ENCODE results near the gene PPP2R2D.
A peak's percentile ranks its signal among the peaks of the same experiment; 100 is the strongest.

- no peak for TF ChIP-seq EZH2 (IDR thresholded peaks at IDR 0.05; ENCODE audit: low read length)
- TF ChIP-seq, protein P1, sequence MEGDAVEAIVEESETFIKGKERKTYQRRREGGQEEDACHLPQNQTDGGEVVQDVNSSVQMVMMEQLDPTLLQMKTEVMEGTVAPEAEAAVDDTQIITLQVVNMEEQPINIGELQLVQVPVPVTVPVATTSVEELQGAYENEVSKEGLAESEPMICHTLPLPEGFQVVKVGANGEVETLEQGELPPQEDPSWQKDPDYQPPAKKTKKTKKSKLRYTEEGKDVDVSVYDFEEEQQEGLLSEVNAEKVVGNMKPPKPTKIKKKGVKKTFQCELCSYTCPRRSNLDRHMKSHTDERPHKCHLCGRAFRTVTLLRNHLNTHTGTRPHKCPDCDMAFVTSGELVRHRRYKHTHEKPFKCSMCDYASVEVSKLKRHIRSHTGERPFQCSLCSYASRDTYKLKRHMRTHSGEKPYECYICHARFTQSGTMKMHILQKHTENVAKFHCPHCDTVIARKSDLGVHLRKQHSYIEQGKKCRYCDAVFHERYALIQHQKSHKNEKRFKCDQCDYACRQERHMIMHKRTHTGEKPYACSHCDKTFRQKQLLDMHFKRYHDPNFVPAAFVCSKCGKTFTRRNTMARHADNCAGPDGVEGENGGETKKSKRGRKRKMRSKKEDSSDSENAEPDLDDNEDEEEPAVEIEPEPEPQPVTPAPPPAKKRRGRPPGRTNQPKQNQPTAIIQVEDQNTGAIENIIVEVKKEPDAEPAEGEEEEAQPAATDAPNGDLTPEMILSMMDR (optimal IDR thresholded peaks at IDR 0.05 in 1 of 3, IDR thresholded peaks at IDR 0.05 in 1 of 3, conservative IDR thresholded peaks at IDR 0.05 in 1 of 3; ENCODE audit: extremely low read depth in 1 of 3, insufficient read depth in 2 of 3, low read length in 3 of 3) = peak in 1 of 3 experiments; percentile 9
Measured at GRCh38 chr10:131946321-131946751, 45.5 kb downstream of the PPP2R2D start.

All from keratinocyte (primary cell).